Measurements from ENCODE around the gene DDX55.

DDX55 gene

GRCh38 chr12:123648401-123648800 lies 46.5 kb downstream of the DDX55 start:
- Histone ChIP-seq H3K4me3 (ENCODE audit: low read depth in 1 of 2, low read length in 2 of 2) (no peak overlapping the region), H3K27me3 (ENCODE audit: low read depth, low read length) (no peaks in the 10 kb centered on the region), H3K9me3 (ENCODE audit: control insufficient read depth in 1 of 2, low read length in 2 of 2) (no peaks in the 10 kb centered on the region), H3K36me3 (ENCODE audit: control insufficient read depth in 1 of 2, insufficient read depth in 2 of 2, low read length in 2 of 2) (peaks cover 30 to 65% of the 10 kb centered on the region in 2 donors), H3K27ac (ENCODE audit: low read length) (no peak overlapping the region), H3K4me1 (ENCODE audit: control insufficient read depth in 1 of 2, insufficient read depth in 2 of 2, low read length in 2 of 2) (no peaks in the 10 kb centered on the region)

GRCh38 chr12:123654129-123654701 lies 52.3 kb downstream of the DDX55 start:
- no peak overlapping the region for H3K4me3 ChIP-seq (ENCODE audit: low read depth in 1 of 2, low read length in 2 of 2)
- no peaks in the 10 kb centered on the region for H3K27me3 ChIP-seq (ENCODE audit: low read depth, low read length)
- no peak overlapping the region for H3K27ac ChIP-seq (ENCODE audit: low read length)
- no peaks in the 10 kb centered on the region for H3K9me3 ChIP-seq (ENCODE audit: control insufficient read depth in 1 of 2, low read length in 2 of 2)
- peaks cover 14 to 70% of the 10 kb centered on the region in 2 donors for H3K36me3 ChIP-seq (ENCODE audit: control insufficient read depth in 1 of 2, insufficient read depth in 2 of 2, low read length in 2 of 2)
- no peaks in the 10 kb centered on the region for H3K4me1 ChIP-seq (ENCODE audit: control insufficient read depth in 1 of 2, insufficient read depth in 2 of 2, low read length in 2 of 2)

GRCh38 chr12:123655420-123655819 lies 53.5 kb downstream of the DDX55 start:
- no peaks in the 10 kb centered on the region for H3K4me1 ChIP-seq (ENCODE audit: control insufficient read depth in 1 of 2, insufficient read depth in 2 of 2, low read length in 2 of 2)
- no peaks in the 10 kb centered on the region for H3K9me3 ChIP-seq (ENCODE audit: control insufficient read depth in 1 of 2, low read length in 2 of 2)
- H3K27ac ChIP-seq (ENCODE audit: low read length) = no peak overlapping the region
- no peaks in the 10 kb centered on the region for H3K27me3 ChIP-seq (ENCODE audit: low read depth, low read length)
- H3K4me3 ChIP-seq (ENCODE audit: low read depth in 1 of 2, low read length in 2 of 2) = no peak overlapping the region
- peaks cover 10 to 70% of the 10 kb centered on the region in 2 donors for H3K36me3 ChIP-seq (ENCODE audit: control insufficient read depth in 1 of 2, insufficient read depth in 2 of 2, low read length in 2 of 2)

- H3K4me3 ChIP-seq (ENCODE audit: low read depth in 1 of 2, low read length in 2 of 2) = no peak overlapping the region
- H3K36me3 ChIP-seq (ENCODE audit: control insufficient read depth in 1 of 2, insufficient read depth in 2 of 2, low read length in 2 of 2) = peaks cover 10 to 71% of the 10 kb centered on the region in 2 donors
- no peak overlapping the region for H3K27ac ChIP-seq (ENCODE audit: low read length)
- no peaks in the 10 kb centered on the region for H3K4me1 ChIP-seq (ENCODE audit: control insufficient read depth in 1 of 2, insufficient read depth in 2 of 2, low read length in 2 of 2)
- no peaks in the 10 kb centered on the region for H3K27me3 ChIP-seq (ENCODE audit: low read depth, low read length)
- H3K9me3 ChIP-seq (ENCODE audit: control insufficient read depth in 1 of 2, low read length in 2 of 2) = no peaks in the 10 kb centered on the region
These were observed 54.5 kb downstream of the DDX55 start for GRCh38 chr12:123656392-123656791.

GRCh38 chr12:123657211-123657610 lies 55.3 kb downstream of the DDX55 start:
- Histone ChIP-seq H3K9me3 (ENCODE audit: control insufficient read depth in 1 of 2, low read length in 2 of 2) (no peaks in the 10 kb centered on the region), H3K27me3 (ENCODE audit: low read depth, low read length) (no peaks in the 10 kb centered on the region), H3K4me3 (ENCODE audit: low read depth in 1 of 2, low read length in 2 of 2) (no peak overlapping the region), H3K4me1 (ENCODE audit: control insufficient read depth in 1 of 2, insufficient read depth in 2 of 2, low read length in 2 of 2) (no peaks in the 10 kb centered on the region), H3K36me3 (ENCODE audit: control insufficient read depth in 1 of 2, insufficient read depth in 2 of 2, low read length in 2 of 2) (peaks cover 5 to 63% of the 10 kb centered on the region in 2 donors), H3K27ac (ENCODE audit: low read length) (no peak overlapping the region)

GRCh38 chr12:123659996-123660727 lies 58.3 kb downstream of the DDX55 start:
- Histone ChIP-seq H3K9me3 (ENCODE audit: control insufficient read depth in 1 of 2, low read length in 2 of 2) (no peaks in the 10 kb centered on the region), H3K27me3 (ENCODE audit: low read depth, low read length) (no peaks in the 10 kb centered on the region), H3K36me3 (ENCODE audit: control insufficient read depth in 1 of 2, insufficient read depth in 2 of 2, low read length in 2 of 2) (peaks cover 2 to 57% of the 10 kb centered on the region in 2 donors), H3K4me1 (ENCODE audit: control insufficient read depth in 1 of 2, insufficient read depth in 2 of 2, low read length in 2 of 2) (no peaks in the 10 kb centered on the region), H3K4me3 (ENCODE audit: low read depth in 1 of 2, low read length in 2 of 2) (no peak overlapping the region), H3K27ac (ENCODE audit: low read length) (no peak overlapping the region)

GRCh38 chr12:123667771-123668170 lies 65.9 kb downstream of the DDX55 start:
- no peak overlapping the region for H3K27ac ChIP-seq (ENCODE audit: low read length)
- peaks cover 0 to 9% of the 10 kb centered on the region in 2 donors for H3K36me3 ChIP-seq (ENCODE audit: control insufficient read depth in 1 of 2, insufficient read depth in 2 of 2, low read length in 2 of 2)
- H3K27me3 ChIP-seq (ENCODE audit: low read depth, low read length) = no peaks in the 10 kb centered on the region
- H3K4me1 ChIP-seq (ENCODE audit: control insufficient read depth in 1 of 2, insufficient read depth in 2 of 2, low read length in 2 of 2) = peaks cover 7 to 11% of the 10 kb centered on the region in 2 donors
- no peaks in the 10 kb centered on the region for H3K9me3 ChIP-seq (ENCODE audit: control insufficient read depth in 1 of 2, low read length in 2 of 2)
- no peak overlapping the region for H3K4me3 ChIP-seq (ENCODE audit: low read depth in 1 of 2, low read length in 2 of 2)
